Karpas-422 (cell line): ENCODE results near the gene RNASE12. TPM values are rescaled to one million over a fixed set of nuclear protein-coding genes. Genes with fewer than 3 reads are reported as not detected.

ENCODE experiments used
- DNase-seq: peaks from one replicate; pipeline ENCODE4 v3.0.0-alpha.2; 2015
- H2AFZ ChIP-seq: fragments of 200-600 bp; sonication (generic); 2 replicates; pipeline ENCODE4 v1.6.1; 2014; ENCODE audit warnings: antibody characterized with exemption, low read length, mixed read lengths
- H3K27ac ChIP-seq: fragments of 200-600 bp; sonication (generic); 2 replicates; pipeline ENCODE4 v1.5.1; 2014; ENCODE audit warnings: mild to moderate bottlenecking, low read length, moderate library complexity
- H3K27me3 ChIP-seq: fragments of 200-600 bp; sonication (generic); 2 replicates; pipeline ENCODE4 v1.6.1; 2014; ENCODE audit warnings: low read length, mixed read lengths
- H3K36me3 ChIP-seq: fragments of 200-600 bp; sonication (generic); 2 replicates; pipeline ENCODE4 v1.6.1; 2014; ENCODE audit warnings: low read length, mixed read lengths; ENCODE audit not compliant: insufficient read depth
- H3K4me1 ChIP-seq: fragments of 200-600 bp; sonication (generic); 2 replicates; pipeline ENCODE4 v1.6.1; 2014; ENCODE audit warnings: mild to moderate bottlenecking, low read length, mixed read lengths
- H3K4me2 ChIP-seq: fragments of 200-600 bp; sonication (generic); 2 replicates; pipeline ENCODE4 v1.6.1; 2014; ENCODE audit warnings: low read length, low read depth, mild to moderate bottlenecking; ENCODE audit not compliant: poor library complexity, severe bottlenecking
- H3K4me3 ChIP-seq: fragments of 200-600 bp; sonication (generic); 2 replicates; pipeline ENCODE4 v1.5.1; 2014; ENCODE audit warnings: mild to moderate bottlenecking, antibody characterized with exemption, low read length, mixed read lengths
- H3K79me2 ChIP-seq: fragments of 200-600 bp; sonication (generic); 2 replicates; pipeline ENCODE4 v1.6.1; 2014; ENCODE audit warnings: mild to moderate bottlenecking, low read length, mixed read lengths
- H3K9ac ChIP-seq: fragments of 200-600 bp; sonication (generic); 2 replicates; pipeline ENCODE4 v1.6.0; 2014; ENCODE audit warnings: low read length
- H3K9me2 ChIP-seq: fragments of 200-600 bp; sonication (generic), shearing (Covaris generic); replicated peaks from 2 replicates; pipeline ENCODE4 v1.6.0; 2014; ENCODE audit warnings: mild to moderate bottlenecking, low read length, moderate library complexity; ENCODE audit not compliant: insufficient read depth
- H3K9me3 ChIP-seq: fragments of 300-700, 200-600 bp; sonication (generic); 2 replicates; pipeline ENCODE4 v1.6.1; 2014; ENCODE audit warnings: low read length, mixed read lengths
- H4K20me1 ChIP-seq: fragments of 200-600 bp; sonication (generic); 2 replicates; pipeline ENCODE4 v1.6.1; 2014; ENCODE audit warnings: mild to moderate bottlenecking, antibody characterized with exemption, low read length, low read depth; ENCODE audit not compliant: insufficient read depth
- total RNA-seq: library from RNA; depleted of rRNA; stranded (reverse); fragments of >200 nt; shearing (Covaris generic); gene quantifications from 2 replicates; pipeline ENCODE4 v1.2.3, GENCODE V29; 2014; ENCODE audit warnings: low replicate concordance; rRNA removed

The RNASE12 gene
- total RNA-seq, 1 experiment from 2014 or later, result not detected

GRCh38 chr14:20551606-20552005, 39.6 kb downstream of the RNASE12 start:
- Histone ChIP-seq H3K9me3 (no peaks in the 10 kb centered on the region), H3K4me2 (no peak overlapping the region), H3K27me3 (no peaks in the 10 kb centered on the region)

GRCh38 chr14:20550926-20551325, 40.2 kb downstream of the RNASE12 start:
- no peaks in the 10 kb centered on the region for H3K9me3 ChIP-seq
- H3K9ac ChIP-seq, result no peak overlapping the region
- H3K4me2 ChIP-seq, result no peak overlapping the region
- H3K27ac ChIP-seq, result no peak overlapping the region
- no peak overlapping the region for H3K4me3 ChIP-seq
- H3K4me1 ChIP-seq, result no peaks in the 10 kb centered on the region
- no peak overlapping the region for H2AFZ ChIP-seq
- no peaks in the 10 kb centered on the region for H4K20me1 ChIP-seq
- H3K27me3 ChIP-seq, result no peaks in the 10 kb centered on the region
- no peaks in the 10 kb centered on the region for H3K36me3 ChIP-seq
- no peaks in the 10 kb centered on the region for H3K9me2 ChIP-seq
- DNase-seq, result no peak
- no peaks in the 10 kb centered on the region for H3K79me2 ChIP-seq

More at GRCh38 chr14:20551606-20552005, 39.6 kb downstream of the RNASE12 start:
- Histone ChIP-seq H3K4me3 (no peak overlapping the region), H3K79me2 (no peaks in the 10 kb centered on the region), H3K9me2 (no peaks in the 10 kb centered on the region), H3K27ac (no peak overlapping the region), H3K9ac (no peak overlapping the region), H4K20me1 (no peaks in the 10 kb centered on the region), H2AFZ (no peak overlapping the region), H3K36me3 (no peaks in the 10 kb centered on the region), H3K4me1 (no peaks in the 10 kb centered on the region)
- no peak for DNase-seq

DNA sequence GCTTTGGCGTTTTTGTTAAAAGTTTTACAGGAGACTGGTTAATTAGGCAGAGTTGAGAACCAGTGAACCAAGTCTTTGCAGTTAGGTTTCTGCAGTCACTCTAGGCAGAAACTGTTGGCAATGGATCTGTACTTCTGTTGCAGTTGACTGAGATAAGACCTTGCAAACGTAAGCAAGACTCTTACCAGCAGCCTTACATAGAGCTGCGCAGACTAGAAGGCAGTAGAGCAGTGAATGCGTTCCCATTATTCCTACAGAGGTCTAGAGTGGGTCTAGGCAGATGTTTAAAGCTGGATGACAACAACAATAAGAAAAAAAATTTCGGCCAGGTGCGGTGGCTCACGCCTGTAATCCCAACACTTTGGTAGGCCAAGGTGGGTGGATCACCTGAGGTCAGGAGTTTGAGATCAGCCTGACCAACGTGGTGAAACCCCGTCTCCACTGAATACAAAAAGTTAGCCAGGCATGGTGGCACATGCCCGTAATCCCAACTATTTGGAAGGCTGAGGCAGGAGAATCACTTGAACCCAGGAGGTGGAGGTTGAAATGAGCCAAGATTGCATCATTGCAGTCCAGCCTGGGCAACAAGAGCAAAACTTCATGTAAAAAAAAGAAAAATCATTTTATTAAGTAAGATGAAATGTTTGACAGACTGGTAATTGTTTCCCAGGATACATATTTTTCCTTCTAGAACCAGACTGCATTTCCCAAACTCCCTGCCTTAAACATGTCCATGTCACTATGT, 42.6 kb downstream of the RNASE12 start:
- Histone ChIP-seq H3K9me2 (no peaks in the 10 kb centered on the region), H4K20me1 (no peaks in the 10 kb centered on the region), H3K79me2 (no peaks in the 10 kb centered on the region), H3K36me3 (no peaks in the 10 kb centered on the region), H3K27me3 (no peaks in the 10 kb centered on the region), H3K4me2 (no peak overlapping the region), H2AFZ (no peak overlapping the region), H3K9ac (no peak overlapping the region), H3K4me1 (no peaks in the 10 kb centered on the region), H3K27ac (no peak overlapping the region), H3K4me3 (no peak overlapping the region), H3K9me3 (no peaks in the 10 kb centered on the region)
- DNase-seq, result no peak

- H3K27me3 ChIP-seq, result no peaks in the 10 kb centered on the region
- no peaks in the 10 kb centered on the region for H3K36me3 ChIP-seq
- no peaks in the 10 kb centered on the region for H3K9me2 ChIP-seq
- no peak overlapping the region for H3K4me3 ChIP-seq
- no peaks in the 10 kb centered on the region for H4K20me1 ChIP-seq
- no peak overlapping the region for H3K27ac ChIP-seq
- H3K79me2 ChIP-seq, result no peaks in the 10 kb centered on the region
- H3K9ac ChIP-seq, result no peak overlapping the region
- no peak overlapping the region for H2AFZ ChIP-seq
- DNase-seq, result no peak
- no peaks in the 10 kb centered on the region for H3K9me3 ChIP-seq
- H3K4me1 ChIP-seq, result no peaks in the 10 kb centered on the region
- no peak overlapping the region for H3K4me2 ChIP-seq
Observed at GRCh38 chr14:20546877-20547276, 44.3 kb downstream of the RNASE12 start.

Other genes starting within 250 kb of the RNASE12 start
- gene PARP2, start 247.7 kb downstream of the RNASE12 start, total RNA-seq, result 25.0 and 33.4 TPM in 2 replicates
- gene TEP1, start 177.9 kb downstream of the RNASE12 start, total RNA-seq, result 23.0 and 23.1 TPM in 2 replicates
- not detected in 2 replicates for gene KLHL33, start 155.2 kb downstream of the RNASE12 start, total RNA-seq
- gene OSGEP, start 136.6 kb downstream of the RNASE12 start, total RNA-seq, result 63.0 and 84.1 TPM in 2 replicates
- gene APEX1, start 136.2 kb downstream of the RNASE12 start, total RNA-seq, result 97.8 and 118 TPM in 2 replicates
- gene PIP4P1, start 129.9 kb downstream of the RNASE12 start, total RNA-seq, result 29.4 and 45.2 TPM in 2 replicates
- 104 and 138 TPM in 2 replicates for gene PNP, start 122.0 kb downstream of the RNASE12 start, total RNA-seq
- not detected in 2 replicates for gene RNASE10, start 85.8 kb downstream of the RNASE12 start, total RNA-seq
- gene RNASE9, start 30.3 kb downstream of the RNASE12 start, total RNA-seq, result not detected in 2 replicates
- gene RNASE11, start 3.4 kb downstream of the RNASE12 start, total RNA-seq, result not detected in 2 replicates
- not detected in 2 replicates for gene OR6S1, start 50.3 kb upstream of the RNASE12 start, total RNA-seq
- gene RNASE4, start 93.2 kb upstream of the RNASE12 start, total RNA-seq, result 0.48 and 0.54 TPM in 2 replicates
- gene ANG, start 97.4 kb upstream of the RNASE12 start, total RNA-seq, result 0.32 and 1.9 TPM in 2 replicates
- gene EDDM3A, start 154.5 kb upstream of the RNASE12 start, total RNA-seq, result not detected in 2 replicates
- gene EDDM3B, start 177.0 kb upstream of the RNASE12 start, total RNA-seq, result 0.22 TPM in 1 of 2 replicates, not detected in the other
- gene RNASE6, start 189.9 kb upstream of the RNASE12 start, total RNA-seq, result not detected in 2 replicates
- gene RNASE1, start 211.5 kb upstream of the RNASE12 start, total RNA-seq, result not detected in 2 replicates